SU-DHL-6 (cell line): Measurements from ENCODE around the gene STAP1.
"Not testable (repeated sequence)": the region's sequence is repeated elsewhere in the genome, so short reads cannot be mapped to it uniquely, and the experiment has no call there.

ENCODE experiments used
- H2AFZ ChIP-seq: fragments of 200-600 bp; sonication (generic); 2 replicates; pipeline ENCODE4 v1.6.1; 2014; ENCODE audit warnings: low read depth, mild to moderate bottlenecking, moderate library complexity, mixed read lengths, antibody characterized with exemption, low read length; ENCODE audit not compliant: severe bottlenecking
- H3F3A ChIP-seq: fragments of 200-600 bp; shearing (Covaris generic); 2 replicates; pipeline ENCODE4 v1.6.0; 2016; ENCODE audit warnings: antibody characterized with exemption, mild to moderate bottlenecking; ENCODE audit not compliant: insufficient read depth
- H3K27ac ChIP-seq: fragments of 200-600 bp; sonication (generic); 2 replicates; pipeline ENCODE4 v1.5.1; 2016; ENCODE audit warnings: low read depth, mild to moderate bottlenecking, low read length, moderate library complexity, mixed read lengths
- H3K27me3 ChIP-seq: fragments of 200-600 bp; sonication (generic), shearing (Covaris generic); 2 replicates; pipeline ENCODE4 v1.6.0; 2014; ENCODE audit warnings: mild to moderate bottlenecking, low read length
- H3K36me3 ChIP-seq: fragments of 200-600 bp; sonication (generic); 2 replicates; pipeline ENCODE4 v1.6.1; 2014; ENCODE audit warnings: mild to moderate bottlenecking, low read length, mixed read lengths
- H3K4me2 ChIP-seq: fragments of 300-600, 200-600 bp; shearing (Covaris generic), sonication (generic); 2 replicates; pipeline ENCODE4 v1.6.0; 2014; ENCODE audit warnings: low read length, low read depth, mild to moderate bottlenecking; ENCODE audit not compliant: poor library complexity, severe bottlenecking
- H3K4me3 ChIP-seq: fragments of 200-600 bp; sonication (generic); 2 replicates; pipeline ENCODE4 v1.5.1; 2014; ENCODE audit warnings: antibody characterized with exemption, low read length, mild to moderate bottlenecking, mixed read lengths; ENCODE audit not compliant: insufficient read depth, poor library complexity, severe bottlenecking
- H3K79me2 ChIP-seq: fragments of 200-600 bp; sonication (generic); 2 replicates; pipeline ENCODE4 v1.6.1; 2014; ENCODE audit warnings: mild to moderate bottlenecking, low read length, moderate library complexity; ENCODE audit not compliant: insufficient read depth
- H3K9ac ChIP-seq: fragments of 200-600 bp; sonication (generic); 2 replicates; pipeline ENCODE4 v1.7.0; 2014; ENCODE audit warnings: mild to moderate bottlenecking, low read length
- H3K9me2 ChIP-seq: fragments of 200-600 bp; sonication (generic); replicated peaks from 2 replicates; pipeline ENCODE4 v1.6.1; 2014; ENCODE audit warnings: low read length; ENCODE audit not compliant: insufficient read depth
- H3K9me3 ChIP-seq: fragments of 200-600 bp; sonication (generic); 2 replicates; pipeline ENCODE4 v1.6.1; 2014; ENCODE audit warnings: low read length, mixed read lengths; ENCODE audit not compliant: insufficient read depth
- H4K20me1 ChIP-seq: fragments of 200-600 bp; sonication (generic); 2 replicates; pipeline ENCODE4 v1.6.1; 2014; ENCODE audit warnings: low read depth, mild to moderate bottlenecking, antibody characterized with exemption, low read length, moderate library complexity, mixed read lengths
- CTCF ChIP-seq: fragments of 200-600 bp; sonication (generic); IDR thresholded peaks from one replicate; pipeline ENCODE4 v1.5.1; 2017; ENCODE audit warnings: antibody characterized with exemption, mild to moderate bottlenecking, low read length, moderate library complexity; ENCODE audit not compliant: insufficient read depth, poor library complexity, severe bottlenecking
- EZH2phosphoT487 ChIP-seq: fragments of 200-600 bp; sonication (generic), shearing (Covaris generic); conservative IDR thresholded peaks from 2 replicates; pipeline ENCODE4 v1.6.1; 2018; ENCODE audit warnings: mild to moderate bottlenecking, antibody characterized with exemption, low read length, moderate library complexity, mixed read lengths

The STAP1 gene

DNA sequence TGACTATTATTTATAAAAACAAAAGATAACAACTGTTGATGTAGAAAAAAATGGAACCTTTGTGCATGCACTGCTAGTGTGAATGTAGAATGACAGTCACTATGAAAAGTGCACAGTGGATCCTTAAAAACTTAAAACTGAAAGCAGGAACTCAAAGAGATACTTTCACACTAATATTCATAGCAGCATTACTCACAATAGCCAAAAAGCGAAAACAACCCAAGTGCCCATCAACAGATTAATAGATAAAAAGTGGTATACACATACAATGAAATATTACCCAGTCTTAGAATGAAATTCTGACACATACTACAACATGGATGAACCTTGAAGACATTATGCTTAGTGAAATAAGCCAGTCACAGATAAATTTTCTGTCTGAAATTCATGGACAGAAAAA is 37.0 kb upstream of the STAP1 start:
- no peak overlapping the region for H3K27ac ChIP-seq
- no peaks in the 10 kb centered on the region for H3K36me3 ChIP-seq

GRCh38 chr4:67522230-67522629 is 36.3 kb upstream of the STAP1 start:
- peaks cover 23% of the 10 kb centered on the region; the same call in 1 of the 2 replicates for H3K79me2 ChIP-seq
- no peak overlapping the region for H2AFZ ChIP-seq
- no peaks in the 10 kb centered on the region for H4K20me1 ChIP-seq
- H3K9me3 ChIP-seq: no peaks in the 10 kb centered on the region
- H3F3A ChIP-seq: no peaks in the 10 kb centered on the region
- TF ChIP-seq CTCF (no peak), EZH2phosphoT487 (no peak)
- no peak overlapping the region for H3K4me2 ChIP-seq
- H3K4me3 ChIP-seq: no peak overlapping the region
- no peak overlapping the region for H3K9ac ChIP-seq
- no peaks in the 10 kb centered on the region for H3K9me2 ChIP-seq
- H3K27ac ChIP-seq: no peak overlapping the region
- no peaks in the 10 kb centered on the region for H3K36me3 ChIP-seq
- H3K27me3 ChIP-seq: no peaks in the 10 kb centered on the region

More for the DNA sequence above, 37.0 kb upstream of the STAP1 start:
- Histone ChIP-seq H2AFZ (no peak overlapping the region), H3K9me3 (no peaks in the 10 kb centered on the region), H3K79me2 (peaks cover 19% of the 10 kb centered on the region; the same call in 1 of the 2 replicates), H4K20me1 (no peaks in the 10 kb centered on the region), H3K9me2 (no peaks in the 10 kb centered on the region), H3K9ac (no peak overlapping the region), H3K4me3 (no peak overlapping the region), H3F3A (no peaks in the 10 kb centered on the region), H3K27me3 (no peaks in the 10 kb centered on the region), H3K4me2 (no peak overlapping the region)
- TF ChIP-seq EZH2phosphoT487 (no peak), CTCF (no peak)

- Histone ChIP-seq H2AFZ (no peak overlapping the region), H3K27ac (no peak overlapping the region), H3K4me2 (no peak overlapping the region), H3K27me3 (no peaks in the 10 kb centered on the region), H3K9me3 (no peaks in the 10 kb centered on the region), H3F3A (no peaks in the 10 kb centered on the region), H3K4me3 (no peak overlapping the region), H3K79me2 (peaks cover 28% of the 10 kb centered on the region; the same call in 1 of the 2 replicates), H3K9me2 (no peaks in the 10 kb centered on the region), H3K9ac (no peak overlapping the region), H3K36me3 (no peaks in the 10 kb centered on the region), H4K20me1 (no peaks in the 10 kb centered on the region)
- TF ChIP-seq EZH2phosphoT487 (no peak), CTCF (no peak)
Observed at GRCh38 chr4:67522851-67523671, 35.5 kb upstream of the STAP1 start.

DNA sequence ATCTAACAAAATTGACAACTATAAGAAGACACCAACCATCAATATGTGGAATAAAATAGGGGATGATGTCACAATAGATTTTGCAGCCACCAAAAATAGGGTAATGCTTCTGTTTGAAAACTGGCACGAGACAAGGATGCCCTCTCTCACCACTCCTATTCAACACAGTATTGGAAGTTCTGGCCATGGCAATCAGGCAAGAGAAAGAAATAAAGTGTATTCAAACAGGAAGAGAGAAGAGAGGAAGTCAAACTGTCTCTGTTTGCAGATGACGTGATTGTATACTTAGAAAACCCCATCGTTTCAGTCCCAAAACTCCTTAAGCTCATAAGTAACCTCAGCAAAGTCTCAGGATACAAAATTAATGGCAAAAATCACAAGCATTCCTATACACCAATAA is 34.4 kb upstream of the STAP1 start:
- not testable (repeated sequence) for H3K9me2 ChIP-seq, H4K20me1 ChIP-seq, H3K4me3 ChIP-seq, H3K36me3 ChIP-seq, H3K9me3 ChIP-seq, H2AFZ ChIP-seq, H3K27me3 ChIP-seq, H3K4me2 ChIP-seq, H3K27ac ChIP-seq, H3F3A ChIP-seq, H3K9ac ChIP-seq
- peaks cover 35% of the 10 kb centered on the region; the same call in 1 of the 2 replicates for H3K79me2 ChIP-seq
